Measurements from ENCODE around the gene MEGF11. TPM values are rescaled to one million over a fixed set of nuclear protein-coding genes. Genes with fewer than 3 reads are reported as not detected.

The MEGF11 gene
- polyA plus RNA-seq, 3 donors = not detected

GRCh38 chr15:66187271-66187670 is 66.3 kb downstream of the MEGF11 start:
- whole genome bisulfite sequencing (ENCODE audit: insufficient coverage) = no CpG with 5 or more reads among the region's 6 CpGs
- no peaks in the 10 kb centered on the region for H3K4me1 ChIP-seq (ENCODE audit: control insufficient read depth in 1 of 2, insufficient read depth in 2 of 2, low read length in 2 of 2)
- peaks cover 7 to 36% (median 17%) of the 10 kb centered on the region in 3 donors for H3K27me3 Mint-ChIP-seq (ENCODE audit: low read depth in 3 of 3)
- H3K4me2 ChIP-seq (replicated peaks; ENCODE audit: extremely low read depth, low read length, poor library complexity, severe bottlenecking) = no peak overlapping the region
- H3K27ac Mint-ChIP-seq = no peak overlapping the region
- no peak for DNase-seq
- no peak for TF ChIP-seq CTCF (IDR thresholded peaks at IDR 0.05)
- no peaks in the 10 kb centered on the region for H3K9me3 Mint-ChIP-seq
- H3K79me2 ChIP-seq (ENCODE audit: insufficient read depth, low read length) = no peaks in the 10 kb centered on the region
- no peaks in the 10 kb centered on the region for H3K4me1 Mint-ChIP-seq
- no peak overlapping the region for H3K27ac ChIP-seq (ENCODE audit: low read depth in 1 of 2, low read length in 2 of 2)
- no peaks in the 10 kb centered on the region for H3K9me3 ChIP-seq (replicated peaks in 1 of 2; ENCODE audit: control insufficient read depth in 1 of 2, insufficient read depth in 1 of 2, low read length in 2 of 2)
- peaks cover 0 to 6% of the 10 kb centered on the region in 2 donors for H3K27me3 ChIP-seq (ENCODE audit: control insufficient read depth in 2 of 2, insufficient read depth in 2 of 2, low read length in 2 of 2)
- intact Hi-C loops (cut with micrococcal nuclease) = no loop called here
- H3K4me3 ChIP-seq (replicated peaks in 1 of 3; ENCODE audit: low read depth in 2 of 3, low read length in 3 of 3) = no peak overlapping the region
- no peaks in the 10 kb centered on the region for H4K20me1 ChIP-seq (ENCODE audit: insufficient read depth, low read length)
- no peaks in the 10 kb centered on the region for H3K36me3 Mint-ChIP-seq
- H2AFZ ChIP-seq (ENCODE audit: insufficient read depth, low read depth, low read length, poor library complexity, severe bottlenecking) = no peak overlapping the region
- no peak overlapping the region for H3K9ac ChIP-seq (ENCODE audit: insufficient read depth, low read length, poor library complexity, severe bottlenecking)
- no peaks in the 10 kb centered on the region for H3K36me3 ChIP-seq (replicated peaks in 1 of 2; ENCODE audit: control insufficient read depth in 1 of 2, insufficient read depth in 2 of 2, low read length in 2 of 2)
- H3K4me3 Mint-ChIP-seq = no peak overlapping the region

GRCh38 chr15:66186049-66186825 is 67.3 kb downstream of the MEGF11 start:
- Mint-ChIP-seq H3K9me3 (no peaks in the 10 kb centered on the region), H3K27ac (no peak overlapping the region), H3K4me1 (no peaks in the 10 kb centered on the region), H3K36me3 (no peaks in the 10 kb centered on the region), H3K4me3 (no peak overlapping the region), H3K27me3 (ENCODE audit: low read depth in 3 of 3) (peaks cover 7 to 37% (median 17%) of the 10 kb centered on the region in 3 donors)
- DNase-seq = no peak
- Histone ChIP-seq H3K27me3 (ENCODE audit: control insufficient read depth in 2 of 2, insufficient read depth in 2 of 2, low read length in 2 of 2) (peaks cover 0 to 6% of the 10 kb centered on the region in 2 donors), H3K9ac (ENCODE audit: insufficient read depth, low read length, poor library complexity, severe bottlenecking) (no peak overlapping the region), H4K20me1 (ENCODE audit: insufficient read depth, low read length) (no peaks in the 10 kb centered on the region), H2AFZ (ENCODE audit: insufficient read depth, low read depth, low read length, poor library complexity, severe bottlenecking) (no peak overlapping the region), H3K36me3 (replicated peaks in 1 of 2; ENCODE audit: control insufficient read depth in 1 of 2, insufficient read depth in 2 of 2, low read length in 2 of 2) (no peaks in the 10 kb centered on the region), H3K27ac (ENCODE audit: low read depth in 1 of 2, low read length in 2 of 2) (no peak overlapping the region), H3K79me2 (ENCODE audit: insufficient read depth, low read length) (no peaks in the 10 kb centered on the region), H3K4me2 (replicated peaks; ENCODE audit: extremely low read depth, low read length, poor library complexity, severe bottlenecking) (no peak overlapping the region), H3K4me1 (ENCODE audit: control insufficient read depth in 1 of 2, insufficient read depth in 2 of 2, low read length in 2 of 2) (no peaks in the 10 kb centered on the region), H3K4me3 (replicated peaks in 1 of 3; ENCODE audit: low read depth in 2 of 3, low read length in 3 of 3) (no peak overlapping the region), H3K9me3 (replicated peaks in 1 of 2; ENCODE audit: control insufficient read depth in 1 of 2, insufficient read depth in 1 of 2, low read length in 2 of 2) (no peaks in the 10 kb centered on the region)
- TF ChIP-seq CTCF (IDR thresholded peaks at IDR 0.05) = no peak
- 92% methylated on average over 6 of the region's 7 CpGs for WGBS (ENCODE audit: insufficient coverage)
- intact Hi-C loops (cut with micrococcal nuclease) = no loop called here
